WI38 (cell line): ENCODE results near the gene FITM1.

Experiments used
- H3K4me3 ChIP-seq: 2 replicates; pipeline ENCODE4 v1.5.1; 2011; ENCODE audit warnings: low read depth, mild to moderate bottlenecking, control low read depth, low read length
- CTCF ChIP-seq: IDR thresholded peaks from 2 replicates; pipeline ENCODE4 v1.5.1; 2012; ENCODE audit warnings: low read depth, mild to moderate bottlenecking, control low read depth, low read length

FITM1 gene

GRCh38 chr14:24123424-24124417, 6.7 kb upstream of the FITM1 start:
- no peak for TF ChIP-seq CTCF
- no peak overlapping the region for H3K4me3 ChIP-seq

DNA sequence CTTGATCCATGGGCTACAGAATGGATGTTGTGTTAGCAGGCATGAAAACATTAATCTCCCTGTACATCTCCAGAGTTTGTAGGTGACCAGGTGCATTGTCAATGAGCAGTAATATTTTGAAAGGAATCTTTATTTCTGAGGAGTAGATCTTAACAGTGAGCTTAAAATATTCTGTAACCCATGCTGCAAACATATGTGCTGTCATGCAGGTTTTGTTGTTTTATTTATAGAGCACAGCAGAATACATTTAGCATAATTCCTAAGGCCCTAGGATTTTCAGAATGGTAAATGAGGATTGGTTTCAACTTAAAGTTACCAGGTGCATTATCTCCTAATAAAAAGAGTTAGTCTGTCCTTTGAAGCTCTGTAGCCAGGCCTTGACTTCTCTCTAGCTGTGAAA, 3.5 kb upstream of the FITM1 start:
- no peak for TF ChIP-seq CTCF

DNA sequence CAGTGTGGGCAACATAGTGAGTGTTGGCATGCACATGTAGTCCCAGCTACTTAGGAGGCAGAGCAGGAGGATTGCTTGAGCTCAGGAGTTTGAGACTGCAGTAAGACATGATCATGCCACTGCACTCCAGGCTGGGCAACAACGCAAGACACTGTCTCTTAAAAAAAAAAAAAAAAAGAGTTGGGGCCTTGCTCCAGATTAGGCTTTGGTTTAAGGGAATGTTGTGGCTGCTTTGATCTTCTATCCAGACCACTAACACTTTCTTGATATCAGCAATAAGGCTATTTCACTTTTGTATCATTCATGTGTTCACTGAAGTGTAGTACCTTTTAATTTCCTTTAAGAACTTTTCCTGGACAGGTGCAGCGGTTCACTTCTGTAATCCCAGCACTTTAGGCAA, 2.8 kb upstream of the FITM1 start:
- H3K4me3 ChIP-seq = no peak overlapping the region
- TF ChIP-seq CTCF = no peak

More for the DNA sequence above, 3.5 kb upstream of the FITM1 start:
- H3K4me3 ChIP-seq = no peak overlapping the region

DNA sequence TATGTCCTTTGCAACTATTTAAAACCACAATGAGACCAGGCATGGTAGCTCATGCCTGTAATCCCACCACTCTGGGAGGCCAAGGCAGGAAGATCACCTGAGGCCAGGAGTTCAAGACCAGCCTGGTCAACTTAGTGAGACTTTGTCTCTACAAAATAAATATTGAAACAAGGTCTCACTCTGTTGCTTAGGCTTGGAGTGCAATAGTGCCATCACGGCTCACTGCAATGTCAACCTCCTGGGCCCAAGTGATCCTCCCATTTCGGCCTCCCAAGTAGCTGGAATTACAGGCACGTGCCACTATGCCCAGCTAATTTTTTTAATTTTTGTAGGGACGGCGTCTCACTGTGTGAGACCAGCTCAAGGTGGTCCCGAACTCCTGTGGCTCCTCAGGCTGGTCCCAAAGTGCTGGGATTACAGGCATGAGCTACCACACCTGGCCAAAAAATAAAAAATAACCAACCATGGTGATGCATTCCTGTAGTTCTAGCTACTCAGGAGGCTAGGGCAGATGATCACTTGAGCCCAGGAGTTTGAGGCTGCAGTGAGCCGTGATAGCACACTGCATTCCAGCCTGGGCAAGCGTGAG, 955 bp upstream of the FITM1 start:
- TF ChIP-seq CTCF = no peak
- H3K4me3 ChIP-seq = no peak overlapping the region

- TF ChIP-seq CTCF = no peak
- H3K4me3 ChIP-seq = no peak overlapping the region
Observed at GRCh38 chr14:24130717-24131548, 474 bp downstream of the FITM1 start.

- H3K4me3 ChIP-seq = no peak overlapping the region
- no peak for TF ChIP-seq CTCF
Observed at GRCh38 chr14:24131549-24131966, 1.1 kb downstream of the FITM1 start.
